GM21381 (cell line): Measurements from ENCODE around the gene SYT15.
"Not testable (repeated sequence)": the region's sequence is repeated elsewhere in the genome, so short reads cannot be mapped to it uniquely, and the experiment has no call there.

ENCODE experiments used
- ATAC-seq: cut with Tn5 transposase; IDR thresholded peaks from one replicate; pipeline ENCODE4 v1.9.1; 2021; ENCODE audit warnings: mild to moderate bottlenecking, moderate library complexity; ENCODE audit not compliant: unreplicated experiment

Gene SYT15

GRCh38 chr10:46578474-46579178, at the start of gene SYT15:
TSS of gene SYT15 (plus strand) at chr10:46579128. CDS start at chr10:46579169, 41 bp downstream.
- not testable (repeated sequence) for ATAC-seq

- not testable (repeated sequence) for ATAC-seq
Observed at GRCh38 chr10:46529742-46530141, 49.2 kb upstream of the SYT15 start.

- no peak for ATAC-seq
Observed at GRCh38 chr10:46530249-46531186, 48.4 kb upstream of the SYT15 start.

GRCh38 chr10:46532256-46532655, 46.7 kb upstream of the SYT15 start:
- not testable (repeated sequence) for ATAC-seq

GRCh38 chr10:46534828-46535524, 44.0 kb upstream of the SYT15 start:
- no peak for ATAC-seq

GRCh38 chr10:46536171-46536570, 42.8 kb upstream of the SYT15 start:
- no peak for ATAC-seq

- no peak for ATAC-seq
Observed at GRCh38 chr10:46536781-46537180, 42.1 kb upstream of the SYT15 start.

GRCh38 chr10:46537309-46537708, 41.6 kb upstream of the SYT15 start:
- ATAC-seq, result no peak

GRCh38 chr10:46538155-46538554, 40.8 kb upstream of the SYT15 start:
- ATAC-seq, result no peak

- ATAC-seq, result no peak
Observed at GRCh38 chr10:46538717-46539426, 40.1 kb upstream of the SYT15 start.

- no peak for ATAC-seq
Observed at GRCh38 chr10:46539596-46540411, 39.1 kb upstream of the SYT15 start.

- no peak for ATAC-seq
Observed at GRCh38 chr10:46540412-46541016, 38.4 kb upstream of the SYT15 start.

- no peak for ATAC-seq
Observed at GRCh38 chr10:46541017-46541661, 37.8 kb upstream of the SYT15 start.

GRCh38 chr10:46541735-46542566, 37.0 kb upstream of the SYT15 start:
- no peak for ATAC-seq

- no peak for ATAC-seq
Observed at GRCh38 chr10:46542567-46543465, 36.1 kb upstream of the SYT15 start.

GRCh38 chr10:46543466-46544377, 35.2 kb upstream of the SYT15 start:
- no peak for ATAC-seq
